DND-41 (cell line): ENCODE measurements around the gene GYG1.

Experiments
- ATAC-seq: fragments of 200-7000 bp; cut with Tn5 transposase; 3 replicates; pipeline ENCODE4 v1.9.1; 2021; ENCODE audit warnings: low read depth; ENCODE audit not compliant: insufficient read depth
- DNase-seq: peaks from one replicate; pipeline ENCODE4 v3.0.0-alpha.2; 2020
- H2AFZ ChIP-seq: 2 replicates; pipeline ENCODE4 v1.6.0; 2012; ENCODE audit warnings: low read depth, low read length
- H3K27ac ChIP-seq: 2 replicates; pipeline ENCODE4 v1.5.1; 2012; ENCODE audit warnings: low read length, inconsistent platforms
- H3K27me3 ChIP-seq: fragments of 200-600 bp; sonication (generic); 2 replicates; pipeline ENCODE4 v1.6.0; 2012; ENCODE audit warnings: low read length, mild to moderate bottlenecking, inconsistent platforms; ENCODE audit not compliant: insufficient read depth, poor library complexity
- H3K36me3 ChIP-seq: 2 replicates; pipeline ENCODE4 v1.5.1; 2012; ENCODE audit warnings: low read length, inconsistent platforms; ENCODE audit not compliant: insufficient read depth
- H3K4me1 ChIP-seq: 2 replicates; pipeline ENCODE4 v1.5.1; 2012; ENCODE audit warnings: mild to moderate bottlenecking, low read length; ENCODE audit not compliant: insufficient read depth
- H3K4me2 ChIP-seq: 2 replicates; pipeline ENCODE4 v1.6.0; 2012; ENCODE audit warnings: mild to moderate bottlenecking, moderate library complexity, low read length, inconsistent platforms; ENCODE audit not compliant: insufficient read depth
- H3K4me3 ChIP-seq, 2 experiments: fragments of 200-600 bp in 1 of 2; shearing (Covaris generic) in 1 of 2; 2 replicates each; pipeline ENCODE4 v1.5.1; 2012 to 2016; ENCODE audit warnings: inconsistent platforms in 2 of 2, low read length in 2 of 2, mild to moderate bottlenecking in 2 of 2, low read depth in 1 of 2, moderate library complexity in 1 of 2
- H3K79me2 ChIP-seq: 2 replicates; pipeline ENCODE4 v1.6.0; 2012; ENCODE audit warnings: low read length, inconsistent platforms; ENCODE audit not compliant: insufficient read depth
- H3K9ac ChIP-seq: 2 replicates; pipeline ENCODE4 v1.6.0; 2012; ENCODE audit warnings: low read depth, mild to moderate bottlenecking, inconsistent platforms, low read length, moderate library complexity
- H3K9me3 ChIP-seq: 2 replicates; pipeline ENCODE4 v1.5.1; 2012; ENCODE audit warnings: low read length, moderate library complexity, mild to moderate bottlenecking, inconsistent platforms; ENCODE audit not compliant: insufficient read depth, severe bottlenecking
- H4K20me1 ChIP-seq: 2 replicates; pipeline ENCODE4 v1.6.0; 2012; ENCODE audit warnings: low read length; ENCODE audit not compliant: insufficient read depth
- EZH2 ChIP-seq: IDR thresholded peaks from 3 replicates; pipeline ENCODE4 v1.6.1; 2012; ENCODE audit warnings: borderline replicate concordance, low read depth, mild to moderate bottlenecking, moderate library complexity, low read length, inconsistent platforms; ENCODE audit not compliant: severe bottlenecking
- TF ChIP-seq, protein P1 (sequence below): IDR thresholded peaks from 2 replicates; pipeline ENCODE4 v1.5.1; 2012; ENCODE audit warnings: borderline replicate concordance, low read length, moderate library complexity, mild to moderate bottlenecking; ENCODE audit not compliant: poor library complexity, severe bottlenecking; ENCODE audit errors: extremely low read depth

Gene GYG1

DNA sequence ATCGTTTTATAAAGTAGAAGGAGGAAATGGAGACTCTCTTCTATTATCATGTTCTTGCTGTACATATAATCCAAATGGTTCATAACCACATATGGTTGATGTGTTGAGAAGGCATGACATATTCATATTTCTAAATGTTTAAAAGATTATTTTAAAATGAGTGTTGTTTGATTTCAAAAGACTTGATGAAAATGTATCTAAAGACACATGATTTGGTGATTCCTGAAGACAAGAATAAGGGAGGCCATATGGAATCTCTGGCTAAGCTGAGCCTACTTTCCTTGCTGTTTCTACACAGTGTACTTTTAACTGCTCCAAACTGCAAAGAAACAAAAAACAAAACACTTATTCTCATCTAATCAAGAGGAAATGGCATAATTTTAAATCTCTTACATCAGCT is 23.0 kb upstream of the GYG1 start:
- no peak for ATAC-seq
- Histone ChIP-seq H3K4me1 (no peaks in the 10 kb centered on the region), H3K27ac (no peak overlapping the region), H3K36me3 (no peaks in the 10 kb centered on the region), H2AFZ (no peak overlapping the region), H3K9me3 (no peaks in the 10 kb centered on the region), H3K9ac (no peak overlapping the region), H3K79me2 (no peaks in the 10 kb centered on the region), H3K27me3 (peaks cover under 1% of the 10 kb centered on the region), H3K4me3 (no peak overlapping the region), H4K20me1 (no peaks in the 10 kb centered on the region), H3K4me2 (no peak overlapping the region)
- no peak for DNase-seq
- TF ChIP-seq, protein P1, sequence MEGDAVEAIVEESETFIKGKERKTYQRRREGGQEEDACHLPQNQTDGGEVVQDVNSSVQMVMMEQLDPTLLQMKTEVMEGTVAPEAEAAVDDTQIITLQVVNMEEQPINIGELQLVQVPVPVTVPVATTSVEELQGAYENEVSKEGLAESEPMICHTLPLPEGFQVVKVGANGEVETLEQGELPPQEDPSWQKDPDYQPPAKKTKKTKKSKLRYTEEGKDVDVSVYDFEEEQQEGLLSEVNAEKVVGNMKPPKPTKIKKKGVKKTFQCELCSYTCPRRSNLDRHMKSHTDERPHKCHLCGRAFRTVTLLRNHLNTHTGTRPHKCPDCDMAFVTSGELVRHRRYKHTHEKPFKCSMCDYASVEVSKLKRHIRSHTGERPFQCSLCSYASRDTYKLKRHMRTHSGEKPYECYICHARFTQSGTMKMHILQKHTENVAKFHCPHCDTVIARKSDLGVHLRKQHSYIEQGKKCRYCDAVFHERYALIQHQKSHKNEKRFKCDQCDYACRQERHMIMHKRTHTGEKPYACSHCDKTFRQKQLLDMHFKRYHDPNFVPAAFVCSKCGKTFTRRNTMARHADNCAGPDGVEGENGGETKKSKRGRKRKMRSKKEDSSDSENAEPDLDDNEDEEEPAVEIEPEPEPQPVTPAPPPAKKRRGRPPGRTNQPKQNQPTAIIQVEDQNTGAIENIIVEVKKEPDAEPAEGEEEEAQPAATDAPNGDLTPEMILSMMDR, result no peak
- no peak for TF ChIP-seq EZH2

DNA sequence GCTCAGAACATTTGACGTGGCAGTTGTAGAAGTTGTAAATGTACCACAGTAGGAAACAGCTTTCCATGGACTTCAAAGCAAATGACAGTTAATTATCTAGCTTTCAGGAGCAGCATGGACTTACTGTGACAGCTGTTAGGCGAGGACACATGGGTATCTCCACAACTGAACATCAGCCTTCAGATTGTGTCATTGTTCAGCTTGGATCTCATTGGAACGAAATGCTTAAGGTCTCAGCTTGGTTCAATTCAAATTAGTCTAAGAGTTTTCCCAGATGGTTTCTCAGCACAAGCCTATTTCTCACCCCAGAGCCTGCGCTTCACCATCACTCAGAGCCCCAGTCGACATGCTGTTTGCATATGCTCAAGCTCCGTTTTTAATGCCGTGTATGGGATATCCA is 21.1 kb upstream of the GYG1 start:
- Histone ChIP-seq H3K9ac (no peak overlapping the region), H3K4me1 (no peaks in the 10 kb centered on the region), H4K20me1 (no peaks in the 10 kb centered on the region), H3K4me2 (no peak overlapping the region), H3K79me2 (no peaks in the 10 kb centered on the region), H3K27ac (no peak overlapping the region), H3K36me3 (no peaks in the 10 kb centered on the region), H3K9me3 (no peaks in the 10 kb centered on the region), H3K27me3 (no peaks in the 10 kb centered on the region), H2AFZ (no peak overlapping the region), H3K4me3 (no peak overlapping the region)
- ATAC-seq (no peak), DNase-seq (no peak)
- TF ChIP-seq, protein P1, result no peak
- TF ChIP-seq EZH2, result no peak

DNA sequence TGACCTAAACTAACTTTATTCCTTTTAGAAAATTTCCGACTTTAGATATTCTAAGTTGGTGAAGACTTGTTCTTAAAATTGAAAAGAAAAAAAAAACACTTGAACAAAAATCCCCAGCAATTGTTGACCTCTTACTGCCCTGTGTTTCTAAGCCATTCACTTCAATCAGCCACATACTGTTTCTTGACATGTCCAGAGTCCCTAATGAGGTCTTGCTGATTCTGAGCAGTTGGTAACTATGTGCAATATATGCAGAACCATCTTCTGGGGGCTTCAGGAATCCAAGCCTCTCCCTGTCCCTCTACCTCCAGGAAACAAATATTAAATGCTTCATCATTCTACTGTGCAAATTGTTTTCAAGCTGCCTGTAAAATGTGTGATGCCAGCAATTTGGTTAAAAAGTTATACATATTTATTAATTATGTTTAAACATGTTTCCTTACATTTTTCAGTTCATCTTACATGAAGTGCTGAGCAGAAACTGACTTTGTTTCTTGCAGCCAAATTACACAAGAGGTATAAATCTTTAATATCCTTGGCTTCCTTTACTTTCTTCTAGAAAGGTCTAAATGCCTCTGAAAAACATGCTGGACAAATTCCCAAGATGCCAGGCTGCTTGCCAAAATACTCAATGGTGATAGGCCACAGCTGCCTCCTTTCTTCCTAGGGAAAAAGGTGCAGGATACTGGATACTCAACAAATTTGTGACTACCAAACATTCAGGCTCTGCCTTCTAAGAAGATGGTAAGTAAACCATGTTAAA is 19.8 kb upstream of the GYG1 start:
- no peak for DNase-seq
- H3K4me1 ChIP-seq, result no peaks in the 10 kb centered on the region
- no peak for TF ChIP-seq EZH2
- TF ChIP-seq, protein P1, result no peak

DNA sequence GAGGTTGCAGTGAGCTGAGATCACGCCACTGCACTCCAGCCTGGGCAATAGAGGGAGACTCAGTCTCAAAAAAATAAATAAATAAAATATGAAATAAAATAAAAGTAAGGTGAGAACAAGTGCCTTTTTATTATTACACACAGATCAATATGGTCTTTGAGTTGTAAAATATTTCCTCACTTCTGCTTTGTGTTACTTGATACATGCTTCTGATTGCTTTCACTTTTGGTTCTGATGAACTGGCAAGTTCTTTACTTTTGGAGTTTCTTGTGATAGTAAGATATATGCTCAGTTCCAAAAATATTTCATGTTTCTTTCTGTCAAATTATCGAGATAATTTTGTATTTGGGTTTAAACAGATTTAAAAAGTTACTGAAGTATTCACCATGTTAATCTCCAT is 16.6 kb upstream of the GYG1 start:
- Histone ChIP-seq H3K9me3 (no peaks in the 10 kb centered on the region), H3K27ac (no peak overlapping the region), H3K9ac (no peak overlapping the region), H3K4me3 (no peak overlapping the region), H2AFZ (no peak overlapping the region), H3K27me3 (no peaks in the 10 kb centered on the region), H3K79me2 (no peaks in the 10 kb centered on the region), H3K4me1 (no peaks in the 10 kb centered on the region), H3K4me2 (no peak overlapping the region), H4K20me1 (no peaks in the 10 kb centered on the region), H3K36me3 (no peaks in the 10 kb centered on the region)
- ATAC-seq (peak; percentile 61; the same call in 2 of the 3 replicates), DNase-seq (no peak)
- TF ChIP-seq EZH2, result no peak
- TF ChIP-seq, protein P1, result no peak

More for the DNA sequence above, 19.8 kb upstream of the GYG1 start:
- Histone ChIP-seq H3K9ac (no peak overlapping the region), H3K79me2 (no peaks in the 10 kb centered on the region), H3K27me3 (no peaks in the 10 kb centered on the region), H3K27ac (no peak overlapping the region), H3K9me3 (no peaks in the 10 kb centered on the region), H2AFZ (no peak overlapping the region), H3K4me2 (no peak overlapping the region), H3K36me3 (no peaks in the 10 kb centered on the region), H3K4me3 (no peak overlapping the region), H4K20me1 (no peaks in the 10 kb centered on the region)
- no peak for ATAC-seq
